ENCODE data around the gene PAX5.

The PAX5 gene

GRCh38 chr9:36800455-36800854, 233.6 kb downstream of the PAX5 start:
- H3K4me1 ChIP-seq (ENCODE audit: control insufficient read depth, low read length), result no peaks in the 10 kb centered on the region
- no peaks in the 10 kb centered on the region for H4K20me1 ChIP-seq (ENCODE audit: control insufficient read depth, insufficient read depth, low read depth, low read length)
- H3K27ac ChIP-seq (ENCODE audit: low read depth, low read length), result no peak overlapping the region
- peaks cover 8% of the 10 kb centered on the region; the same call in 1 of the 2 replicates for H3K27me3 ChIP-seq (ENCODE audit: control insufficient read depth, low read length)
- H3F3A ChIP-seq (ENCODE audit: control insufficient read depth, insufficient read depth), result no peaks in the 10 kb centered on the region
- H3K4me3 ChIP-seq (ENCODE audit: low read length), result no peak overlapping the region
- H3K36me3 ChIP-seq (ENCODE audit: control insufficient read depth, low read length), result no peaks in the 10 kb centered on the region
- no peak overlapping the region for H3K4me2 ChIP-seq (ENCODE audit: low read length)
- no peaks in the 10 kb centered on the region for H3K79me2 ChIP-seq (ENCODE audit: control insufficient read depth, low read length)
- no peak for TF ChIP-seq EZH2phosphoT487 (IDR thresholded peaks at IDR 0.05; ENCODE audit: borderline replicate concordance, low read length)
- no peaks in the 10 kb centered on the region for H3K9me2 ChIP-seq (replicated peaks; ENCODE audit: control insufficient read depth, low read length)
- peaks cover under 1% of the 10 kb centered on the region; the same call in 1 of the 2 replicates for H3K9me3 ChIP-seq (ENCODE audit: control insufficient read depth, insufficient read depth, low read length)

- Histone ChIP-seq H3K79me2 (ENCODE audit: control insufficient read depth, low read length) (no peaks in the 10 kb centered on the region), H3K27ac (ENCODE audit: low read depth, low read length) (no peak overlapping the region), H3K9me2 (replicated peaks; ENCODE audit: control insufficient read depth, low read length) (no peaks in the 10 kb centered on the region), H3K4me2 (ENCODE audit: low read length) (no peak overlapping the region), H3K27me3 (ENCODE audit: control insufficient read depth, low read length) (peaks cover 8% of the 10 kb centered on the region; the same call in 1 of the 2 replicates), H3K36me3 (ENCODE audit: control insufficient read depth, low read length) (no peaks in the 10 kb centered on the region), H4K20me1 (ENCODE audit: control insufficient read depth, insufficient read depth, low read depth, low read length) (no peaks in the 10 kb centered on the region), H3K4me1 (ENCODE audit: control insufficient read depth, low read length) (no peaks in the 10 kb centered on the region), H3K9me3 (ENCODE audit: control insufficient read depth, insufficient read depth, low read length) (peaks cover 15% of the 10 kb centered on the region), H3K4me3 (ENCODE audit: low read length) (no peak overlapping the region), H3F3A (ENCODE audit: control insufficient read depth, insufficient read depth) (no peaks in the 10 kb centered on the region)
- no peak for TF ChIP-seq CTCF (IDR thresholded peaks at IDR 0.05; ENCODE audit: low read depth, low read length, poor library complexity, severe bottlenecking)
- TF ChIP-seq EZH2phosphoT487 (IDR thresholded peaks at IDR 0.05; ENCODE audit: borderline replicate concordance, low read length), result no peak
Measured at GRCh38 chr9:36798350-36799065, 235.6 kb downstream of the PAX5 start.

- H4K20me1 ChIP-seq (ENCODE audit: control insufficient read depth, insufficient read depth, low read depth, low read length), result no peaks in the 10 kb centered on the region
- no peak overlapping the region for H3K4me3 ChIP-seq (ENCODE audit: low read length)
- no peak overlapping the region for H3K4me2 ChIP-seq (ENCODE audit: low read length)
- peaks cover 4% of the 10 kb centered on the region; the same call in 1 of the 2 replicates for H3K27me3 ChIP-seq (ENCODE audit: control insufficient read depth, low read length)
- no peaks in the 10 kb centered on the region for H3K4me1 ChIP-seq (ENCODE audit: control insufficient read depth, low read length)
- H3K79me2 ChIP-seq (ENCODE audit: control insufficient read depth, low read length), result no peaks in the 10 kb centered on the region
- TF ChIP-seq EZH2phosphoT487 (IDR thresholded peaks at IDR 0.05; ENCODE audit: borderline replicate concordance, low read length) (no peak), CTCF (IDR thresholded peaks at IDR 0.05; ENCODE audit: low read depth, low read length, poor library complexity, severe bottlenecking) (no peak)
- H3K9me2 ChIP-seq (replicated peaks; ENCODE audit: control insufficient read depth, low read length), result no peaks in the 10 kb centered on the region
- no peaks in the 10 kb centered on the region for H3F3A ChIP-seq (ENCODE audit: control insufficient read depth, insufficient read depth)
- H3K27ac ChIP-seq (ENCODE audit: low read depth, low read length), result no peak overlapping the region
- H3K9me3 ChIP-seq (ENCODE audit: control insufficient read depth, insufficient read depth, low read length), result peaks cover 21% of the 10 kb centered on the region
- H3K36me3 ChIP-seq (ENCODE audit: control insufficient read depth, low read length), result no peaks in the 10 kb centered on the region
Measured at GRCh38 chr9:36797471-36798220, 236.4 kb downstream of the PAX5 start.

Measured in DOHH2 (cell line).